K562 (cell line): ENCODE data around the gene ING2. TPM values are rescaled to one million over a fixed set of nuclear protein-coding genes. Genes with fewer than 3 reads are reported as not detected.

Source experiments
- ARID3A ChIP-seq: IDR thresholded peaks from 2 replicates; pipeline ENCODE4 v1.6.1; 2012; ENCODE audit warnings: low read depth, low read length, improper control_type of control experiment, borderline replicate concordance
- BDP1 ChIP-seq: IDR thresholded peaks from 3 replicates; pipeline ENCODE4 v1.6.1; 2011; ENCODE audit not compliant: insufficient read length, insufficient read depth
- C11orf30 ChIP-seq: fragments of 450-650 bp; IDR thresholded peaks from 2 replicates; pipeline ENCODE4 v1.6.1; 2016; ENCODE audit warnings: low read depth, mild to moderate bottlenecking
- CBX5 ChIP-seq: IDR thresholded peaks from 2 replicates; pipeline ENCODE4 v1.6.1; 2014; ENCODE audit warnings: low read depth, borderline replicate concordance
- CSDE1 ChIP-seq, 2 experiments: fragments of 450-650 bp; IDR thresholded peaks; 2 replicates each; pipeline ENCODE4 v1.6.1; 2016; ENCODE audit warnings: mild to moderate bottlenecking in 1 of 2
- DNMT1 ChIP-seq: fragments of 450-650 bp; IDR thresholded peaks from 2 replicates; pipeline ENCODE4 v1.6.1; 2016; ENCODE audit warnings: antibody characterized with exemption, mild to moderate bottlenecking
- DPF2 ChIP-seq: fragments of 450-650 bp; IDR thresholded peaks from 2 replicates; pipeline ENCODE4 v1.6.1; 2016
- ELF2 ChIP-seq: fragments of 250-450 bp; sonication (Bioruptor Pico); IDR thresholded peaks from 2 replicates; pipeline ENCODE4 v1.5.0; 2021; ENCODE audit warnings: mild to moderate bottlenecking
- FOXA1 ChIP-seq: fragments of 450-650 bp; IDR thresholded peaks from 2 replicates; pipeline ENCODE4 v1.6.1; 2016; ENCODE audit warnings: mild to moderate bottlenecking, borderline replicate concordance
- GABPB1 ChIP-seq: sonication (generic); formaldehyde crosslinking; IDR thresholded peaks from 2 replicates; pipeline ENCODE4 v1.8.0; 2022; ENCODE audit warnings: mild to moderate bottlenecking, missing genetic modification reagents
- GTF2A2 ChIP-seq: IDR thresholded peaks from 2 replicates; pipeline ENCODE4 v1.6.1; 2016; ENCODE audit warnings: mild to moderate bottlenecking, missing genetic modification characterization, missing compliant biosample characterization
- HNRNPUL1 ChIP-seq: fragments of 200-400 bp; formaldehyde crosslinking; IDR thresholded peaks from 2 replicates; pipeline ENCODE4 v1.6.1; 2017; ENCODE audit warnings: low read length
- ILF3 ChIP-seq: fragments of 450-650 bp; IDR thresholded peaks from 2 replicates; pipeline ENCODE4 v1.6.1; 2018; ENCODE audit warnings: antibody characterized with exemption, mild to moderate bottlenecking, moderate library complexity, borderline replicate concordance
- KDM1A ChIP-seq, 2 experiments: fragments of 450-650 bp; IDR thresholded peaks; 2 replicates each; pipeline ENCODE4 v1.6.1; 2016; ENCODE audit warnings: mild to moderate bottlenecking in 2 of 2
- LCOR ChIP-seq: sonication (generic); formaldehyde crosslinking; IDR thresholded peaks from 2 replicates; pipeline ENCODE4 v1.8.0; 2022; ENCODE audit warnings: mild to moderate bottlenecking, missing genetic modification reagents
- MCM2 ChIP-seq: fragments of 450-650 bp; IDR thresholded peaks from 2 replicates; pipeline ENCODE4 v1.6.1; 2017; ENCODE audit warnings: low read depth, mild to moderate bottlenecking
- MEF2A ChIP-seq: IDR thresholded peaks from 2 replicates; pipeline ENCODE4 v1.6.1; 2011; ENCODE audit warnings: low read depth, mild to moderate bottlenecking, low read length, moderate library complexity; ENCODE audit not compliant: control insufficient read depth
- PHF20 ChIP-seq: fragments of 450-650 bp; IDR thresholded peaks from 2 replicates; pipeline ENCODE4 v1.6.1; 2018; ENCODE audit not compliant: partially characterized antibody
- PTRF ChIP-seq: fragments of 450-650 bp; IDR thresholded peaks from 2 replicates; pipeline ENCODE4 v1.6.1; 2016; ENCODE audit warnings: mild to moderate bottlenecking, missing genetic modification characterization, missing compliant biosample characterization
- RBM25 ChIP-seq: fragments of 200-400 bp; formaldehyde crosslinking; IDR thresholded peaks from 2 replicates; pipeline ENCODE4 v1.6.1; 2018; ENCODE audit warnings: low read length, low read depth, moderate library complexity; ENCODE audit not compliant: severe bottlenecking
- SMARCA4 ChIP-seq: fragments of 450-650 bp; IDR thresholded peaks from 2 replicates; pipeline ENCODE4 v1.6.1; 2016
- SPI1 ChIP-seq: IDR thresholded peaks from 2 replicates; pipeline ENCODE4 v1.6.1; 2011; ENCODE audit warnings: low read depth, low read length, control low read depth, borderline replicate concordance
- SRSF7 ChIP-seq: fragments of 200-400 bp; formaldehyde crosslinking; optimal IDR thresholded peaks from 2 replicates; pipeline ENCODE3; 2017; ENCODE audit warnings: mild to moderate bottlenecking, low read depth, low read length
- TCF3 ChIP-seq: sonication (generic); formaldehyde crosslinking; IDR thresholded peaks from 2 replicates; pipeline ENCODE4 v1.4.0; 2020; ENCODE audit warnings: mild to moderate bottlenecking, missing genetic modification reagents
- TEAD4 ChIP-seq, 2 experiments: sonication (generic) in 1 of 2; formaldehyde crosslinking in 1 of 2; IDR thresholded peaks; 2 replicates each; pipeline versions ENCODE4 v1.6.1 to v1.8.0; 2012 to 2022; ENCODE audit warnings: borderline replicate concordance in 1 of 2, inconsistent platforms in 1 of 2, low read length in 1 of 2, mild to moderate bottlenecking in 1 of 2, missing genetic modification reagents in 1 of 2
- TSHZ1 ChIP-seq: fragments of 250-450 bp; sonication (Bioruptor Pico); IDR thresholded peaks from 2 replicates; pipeline ENCODE4 v1.4.0; 2020; ENCODE audit warnings: mild to moderate bottlenecking, moderate library complexity
- ZC3H11A ChIP-seq: IDR thresholded peaks from 2 replicates; pipeline ENCODE4 v1.6.1; 2012; ENCODE audit warnings: low read depth, low read length, improper control_type of control experiment
- polyA plus RNA-seq, 8 experiments: library from polyadenylated mRNA; depleted of rRNA in 4 of 8; stranded (reverse) in 5 of 8; unstranded in 3 of 8; fragments of >200 nt; fragmentation: Nextera tagmentation in 2 of 8; fragmentation: Illumina TruSeq in 1 of 8; extraction: Ambion mirVana in 2 of 8; extraction: Trizol in 1 of 8; gene quantifications; 2 replicates each; pipeline versions ENCODE4 v1.2.1 to v1.2.3, GENCODE V29; 2011 to 2014; ENCODE audit warnings: inconsistent platforms in 1 of 8, missing spikeins in 1 of 8
- total RNA-seq, 7 experiments: library from RNA; depleted of rRNA in 6 of 7; stranded (reverse); fragments of >200 nt in 6 of 7; fragmentation: Illumina TruSeq in 2 of 7; extraction: Trizol in 2 of 7; gene quantifications; 2 replicates each; pipeline versions ENCODE4 v1.2.1 to v1.2.3, GENCODE V29; 2011 to 2021; ENCODE audit warnings: low replicate concordance in 1 of 7

ING2 gene
- total and polyA plus RNA-seq, 9 of the 15 experiments (the other 6 are each of a cell fraction or from before 2014, with no cell fraction given) = 2.9 to 21.4 (median 12.4) TPM

GRCh38 chr4:183507925-183508696, 3.3 kb downstream of the ING2 start (continued):
- TF ChIP-seq MCM2 = no peak
- TF ChIP-seq KDM1A (IDR thresholded peaks at IDR 0.05) = peak in 1 of 2 experiments; percentile 22; a peak in 1 of 4 replicates
- no peak for TF ChIP-seq ZC3H11A
- 0 out of 2 replicates have a peak, but pooled peaks have one; percentile 46 for TF ChIP-seq ARID3A
- no peak for TF ChIP-seq MEF2A
- no peak for TF ChIP-seq FOXA1
- no peak for TF ChIP-seq TSHZ1
- TF ChIP-seq TEAD4 (IDR thresholded peaks at IDR 0.05; ENCODE audit: low read length) = peak; percentile 36; the same call in 1 of the 2 replicates
- TF ChIP-seq TEAD4 (CRISPR knock-in tag; IDR thresholded peaks at IDR 0.05; ENCODE audit: borderline replicate concordance) = no peak
- 0 out of 2 replicates have a peak, but pooled peaks have one; percentile 42 for TF ChIP-seq SMARCA4
- no peak for TF ChIP-seq CSDE1 (IDR thresholded peaks at IDR 0.05)
- TF ChIP-seq GTF2A2 (tag) = no peak
- no peak for TF ChIP-seq SRSF7
- peak; percentile 76 for TF ChIP-seq SPI1
- TF ChIP-seq PTRF = no peak
- no peak for TF ChIP-seq LCOR (CRISPR knock-in tag)
- TF ChIP-seq TCF3 (CRISPR knock-in tag) = 0 out of 2 replicates have a peak, but pooled peaks have one; percentile 8
- TF ChIP-seq DNMT1 = no peak
- TF ChIP-seq BDP1 = no peak
- TF ChIP-seq RBM25 = no peak
- TF ChIP-seq DPF2 = peak; percentile 31; the same call in 1 of the 2 replicates
- TF ChIP-seq PHF20 = no peak
- no peak for TF ChIP-seq HNRNPUL1
- TF ChIP-seq ELF2 = no peak
- TF ChIP-seq GABPB1 (CRISPR knock-in tag) = no peak
- no peak for TF ChIP-seq ILF3
- 0 out of 2 replicates have a peak, but pooled peaks have one; percentile 10 for TF ChIP-seq C11orf30
- no peak for TF ChIP-seq CBX5
